Bronchial epithelial cell (primary cell): ENCODE data around the gene COA5. TPM values are rescaled to one million over a fixed set of nuclear protein-coding genes. Genes with fewer than 3 reads are reported as not detected.
A peak's percentile ranks its signal among the peaks of the same experiment; 100 is the strongest.

Source experiments
- DNase-seq: peaks from one replicate; pipeline ENCODE4 v3.0.0-alpha.2; 2010; ENCODE audit warnings: low read depth
- FAIRE-seq: peaks from 2 replicates; lab custom pipeline; 2011; peaks lifted over from hg19 to GRCh38; lab: Jason Lieb, UNC
- H3K27me3 ChIP-seq: 2 replicates; pipeline ENCODE4 v1.5.1; 2011; ENCODE audit warnings: low read length; ENCODE audit not compliant: control insufficient read depth, insufficient read depth
- H3K36me3 ChIP-seq: 2 replicates; pipeline ENCODE4 v1.5.1; 2011; ENCODE audit warnings: low read length; ENCODE audit not compliant: control insufficient read depth, insufficient read depth
- H3K4me3 ChIP-seq: 2 replicates; pipeline ENCODE4 v1.5.1; 2011; ENCODE audit warnings: mild to moderate bottlenecking, low read depth, low read length, control low read depth
- total RNA-seq: library from RNA; depleted of rRNA; stranded (reverse); fragments of >200 nt; gene quantifications from 2 replicates; pipeline ENCODE4 v1.2.1, GENCODE V29; 2014
- TF ChIP-seq, protein P1 (sequence below): IDR thresholded peaks from 2 replicates; pipeline ENCODE4 v1.5.1; 2011; ENCODE audit warnings: mild to moderate bottlenecking, moderate library complexity, low read length, control low read depth, inconsistent platforms; ENCODE audit not compliant: insufficient read depth, severe bottlenecking

Gene COA5
- total RNA-seq, 1 donor from 2014 or later: 12.9 TPM

DNA sequence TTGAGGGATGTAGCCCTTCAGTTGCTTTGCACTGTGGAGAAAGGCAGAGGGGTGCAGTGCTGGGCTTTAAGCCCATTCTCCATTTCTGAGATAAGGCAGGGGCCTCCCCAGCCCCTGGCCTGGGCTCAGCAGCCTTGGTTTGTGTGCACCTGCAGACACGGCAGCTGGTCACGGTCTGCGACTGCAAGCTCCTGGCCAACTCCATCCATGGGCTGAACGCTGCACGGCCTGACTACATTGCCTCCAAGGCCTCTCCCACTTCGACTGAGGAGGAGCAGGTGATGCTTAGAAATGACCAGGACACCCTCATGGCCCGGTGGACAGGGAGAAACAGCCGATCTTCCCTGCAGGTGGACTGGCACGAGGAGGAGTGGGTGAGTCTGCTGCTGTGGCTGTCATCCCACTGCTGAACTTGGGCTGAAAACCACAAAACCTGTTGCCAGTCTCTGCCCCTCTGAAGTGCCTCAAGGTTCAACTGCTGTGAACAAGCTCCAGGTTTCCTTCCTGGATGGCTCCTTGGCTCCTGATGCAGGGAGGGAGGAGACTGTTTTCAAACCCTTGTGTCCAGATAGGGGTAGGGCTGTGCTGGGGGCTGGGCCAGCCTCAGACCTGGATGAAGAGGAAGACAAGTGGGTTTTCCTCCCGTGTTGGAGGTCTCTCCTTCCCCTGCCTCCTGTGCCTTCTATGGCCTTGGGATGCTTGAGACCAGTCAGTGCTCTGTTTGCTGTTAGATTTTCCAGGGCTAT is 54.0 kb downstream of the COA5 start:
- FAIRE-seq (no peak), DNase-seq (no peak)
- no peaks in the 10 kb centered on the region for H3K27me3 ChIP-seq
- TF ChIP-seq, protein P1, sequence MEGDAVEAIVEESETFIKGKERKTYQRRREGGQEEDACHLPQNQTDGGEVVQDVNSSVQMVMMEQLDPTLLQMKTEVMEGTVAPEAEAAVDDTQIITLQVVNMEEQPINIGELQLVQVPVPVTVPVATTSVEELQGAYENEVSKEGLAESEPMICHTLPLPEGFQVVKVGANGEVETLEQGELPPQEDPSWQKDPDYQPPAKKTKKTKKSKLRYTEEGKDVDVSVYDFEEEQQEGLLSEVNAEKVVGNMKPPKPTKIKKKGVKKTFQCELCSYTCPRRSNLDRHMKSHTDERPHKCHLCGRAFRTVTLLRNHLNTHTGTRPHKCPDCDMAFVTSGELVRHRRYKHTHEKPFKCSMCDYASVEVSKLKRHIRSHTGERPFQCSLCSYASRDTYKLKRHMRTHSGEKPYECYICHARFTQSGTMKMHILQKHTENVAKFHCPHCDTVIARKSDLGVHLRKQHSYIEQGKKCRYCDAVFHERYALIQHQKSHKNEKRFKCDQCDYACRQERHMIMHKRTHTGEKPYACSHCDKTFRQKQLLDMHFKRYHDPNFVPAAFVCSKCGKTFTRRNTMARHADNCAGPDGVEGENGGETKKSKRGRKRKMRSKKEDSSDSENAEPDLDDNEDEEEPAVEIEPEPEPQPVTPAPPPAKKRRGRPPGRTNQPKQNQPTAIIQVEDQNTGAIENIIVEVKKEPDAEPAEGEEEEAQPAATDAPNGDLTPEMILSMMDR: no peak
- H3K4me3 ChIP-seq: no peak overlapping the region
- peaks cover 3% of the 10 kb centered on the region for H3K36me3 ChIP-seq

DNA sequence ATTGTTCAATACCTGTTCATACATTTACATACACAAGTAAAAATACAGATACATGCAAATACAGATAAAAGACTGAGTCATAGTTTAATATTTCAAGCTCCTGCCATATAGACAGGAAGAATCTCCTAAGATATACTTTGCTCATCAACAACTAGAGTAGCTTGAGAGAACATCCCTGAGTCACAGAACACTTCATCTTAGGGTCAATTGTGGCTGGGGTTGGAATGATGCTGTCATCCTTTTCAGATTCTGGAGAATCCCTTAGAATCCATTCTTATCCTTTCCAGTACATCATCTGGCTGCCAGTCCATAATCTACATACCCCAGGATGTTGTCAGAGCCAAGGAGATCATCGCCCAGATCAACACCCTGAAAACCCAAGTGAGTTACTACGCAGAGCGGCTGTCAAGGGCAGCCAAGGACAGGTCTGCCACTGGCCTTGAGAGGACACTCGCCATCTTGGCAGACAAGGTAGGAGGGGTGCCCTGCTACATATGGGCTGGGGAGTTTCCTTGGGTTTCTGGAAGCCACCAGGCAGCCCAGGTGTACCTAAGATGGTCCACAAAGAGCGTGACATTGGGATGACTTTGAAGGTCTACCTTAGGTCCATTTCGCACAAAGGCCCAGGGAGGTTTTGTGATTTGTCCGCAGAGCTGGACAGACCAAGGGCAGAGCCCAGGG is 55.7 kb downstream of the COA5 start:
- FAIRE-seq (no peak), DNase-seq (peak; percentile 2)
- Histone ChIP-seq H3K27me3 (no peaks in the 10 kb centered on the region), H3K4me3 (no peak overlapping the region), H3K36me3 (peaks cover 3% of the 10 kb centered on the region)
- TF ChIP-seq, protein P1: no peak

DNA sequence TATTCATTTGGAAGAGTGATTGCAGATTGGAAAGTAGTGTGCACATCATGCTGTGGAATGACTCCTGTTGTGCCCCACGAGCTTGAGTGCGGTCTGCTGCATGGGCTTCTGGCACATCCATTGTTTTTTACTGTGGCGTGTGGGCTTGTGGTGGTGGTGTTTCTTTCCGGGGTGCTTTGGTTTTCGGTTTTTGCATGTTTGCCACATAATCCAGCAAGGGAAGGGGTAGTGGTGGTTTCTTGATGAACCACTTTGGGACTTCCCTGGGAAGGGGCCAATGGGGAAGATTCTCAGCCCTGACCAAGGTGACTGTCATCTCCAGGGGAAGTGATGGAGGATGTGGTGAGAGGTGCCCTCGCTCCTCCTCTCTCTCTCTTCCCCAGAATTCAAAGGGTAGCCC is 57.0 kb downstream of the COA5 start:
- Histone ChIP-seq H3K4me3 (no peak overlapping the region), H3K27me3 (no peaks in the 10 kb centered on the region), H3K36me3 (peaks cover 8% of the 10 kb centered on the region)
- TF ChIP-seq, protein P1: no peak
- FAIRE-seq: no peak
- no peak for DNase-seq

DNA sequence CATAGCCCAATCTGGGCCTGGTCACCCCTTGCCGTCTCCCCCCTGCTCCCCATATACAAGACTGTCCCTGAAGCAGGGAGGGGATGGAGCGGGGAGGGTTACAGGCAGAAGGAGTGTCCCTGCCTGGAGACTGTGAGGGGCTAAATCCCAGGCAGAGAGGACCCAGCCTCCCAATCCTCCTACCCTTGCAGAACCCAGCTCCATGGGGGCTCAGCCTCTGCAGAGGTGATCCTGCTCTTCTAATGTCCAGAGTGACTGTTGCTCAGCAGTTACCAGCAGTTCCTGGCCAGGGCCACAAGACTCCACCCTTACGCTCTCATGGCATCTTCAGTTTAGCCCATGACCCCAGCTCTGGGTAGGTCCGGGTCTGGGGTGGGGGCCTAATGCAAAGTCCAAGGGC is 58.1 kb downstream of the COA5 start:
- DNase-seq (no peak), FAIRE-seq (no peak)
- TF ChIP-seq, protein P1: no peak
- Histone ChIP-seq H3K27me3 (no peaks in the 10 kb centered on the region), H3K36me3 (peaks cover 13% of the 10 kb centered on the region), H3K4me3 (no peak overlapping the region)

Other genes with a start within 250 kb of the COA5 start
- 18.2 and 23.8 TPM in 2 replicates for gene INPP4A, start 163.7 kb downstream of the COA5 start, total RNA-seq
- gene UNC50, start 77 bp upstream of the COA5 start, total RNA-seq: 52.9 and 54.5 TPM in 2 replicates
- 3.9 and 6.0 TPM in 2 replicates for gene MGAT4A, start 122.6 kb upstream of the COA5 start, total RNA-seq